Right renal cortex interstitium (tissue), 3 donors: ENCODE results near the gene KARS1. TPM values are rescaled to one million over a fixed set of nuclear protein-coding genes. Genes with fewer than 3 reads are reported as not detected.

Experiments used
- DNase-seq, 3 donors: peaks; one replicate each; pipeline ENCODE4 v3.0.0-alpha.2; 2013; ENCODE audit warnings: low read depth in 3 of 3, low spot score in 2 of 3
- polyA plus RNA-seq, 3 donors: library from polyadenylated mRNA; unstranded; fragments of 120-200 nt; gene quantifications; one replicate each; pipeline ENCODE4 v1.2.1, GENCODE V29; 2013; ENCODE audit not compliant: insufficient read length in 3 of 3

The KARS1 gene
- polyA plus RNA-seq, result 100 to 1,000 TPM; 145 to 152 (median 148) TPM

GRCh38 chr16:75647492-75648264, at the start of gene KARS1, which contains the start of gene TERF2IP:
KARS1 (minus strand) TSS chr16:75647665; CDS start chr16:75647639, 26 bp downstream.
TERF2IP (plus strand) TSS chr16:75647773; CDS start chr16:75647883, 110 bp downstream.
- DNase-seq, result peak; percentile 82 to 85 (median 84)

DNA sequence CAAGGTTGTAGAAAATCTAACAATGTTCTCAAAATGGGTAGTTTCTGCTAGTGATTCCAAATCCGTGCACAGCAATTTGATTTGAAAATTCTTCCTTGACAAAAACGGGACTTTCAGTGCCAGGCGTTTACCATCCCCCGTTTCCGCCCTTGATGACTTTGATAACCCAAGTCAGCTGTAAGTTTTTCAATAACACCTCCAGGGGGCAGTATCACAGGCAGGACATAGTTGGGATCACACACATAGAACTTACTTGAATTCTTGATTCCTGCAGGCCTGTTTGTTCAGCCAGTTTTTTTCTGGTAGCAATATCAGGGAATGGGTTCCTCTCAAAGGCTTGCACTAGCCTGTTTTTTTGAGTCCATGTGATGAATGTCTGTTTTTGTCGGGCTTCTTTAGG, 48.2 kb upstream of the KARS1 start:
- no peak for DNase-seq

DNA sequence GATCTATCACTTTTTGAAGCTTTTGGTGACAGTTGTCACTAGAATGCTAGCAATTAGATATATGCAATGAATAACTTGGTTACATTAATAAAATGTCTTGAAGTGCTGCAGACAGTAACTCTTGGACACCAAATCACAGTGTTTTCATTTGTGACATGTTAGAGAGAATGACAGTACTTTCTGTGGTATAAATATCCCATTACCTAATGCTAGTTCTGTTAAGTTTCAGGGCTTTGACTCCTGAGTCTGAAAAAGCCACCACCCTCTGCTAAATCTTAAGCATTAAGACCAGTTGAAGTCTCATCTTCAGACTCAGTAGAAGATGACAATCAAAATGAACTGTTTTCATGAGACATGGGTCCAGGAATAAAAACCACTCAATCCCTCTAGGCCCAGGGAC, 39.9 kb upstream of the KARS1 start:
- DNase-seq, result no peak

DNA sequence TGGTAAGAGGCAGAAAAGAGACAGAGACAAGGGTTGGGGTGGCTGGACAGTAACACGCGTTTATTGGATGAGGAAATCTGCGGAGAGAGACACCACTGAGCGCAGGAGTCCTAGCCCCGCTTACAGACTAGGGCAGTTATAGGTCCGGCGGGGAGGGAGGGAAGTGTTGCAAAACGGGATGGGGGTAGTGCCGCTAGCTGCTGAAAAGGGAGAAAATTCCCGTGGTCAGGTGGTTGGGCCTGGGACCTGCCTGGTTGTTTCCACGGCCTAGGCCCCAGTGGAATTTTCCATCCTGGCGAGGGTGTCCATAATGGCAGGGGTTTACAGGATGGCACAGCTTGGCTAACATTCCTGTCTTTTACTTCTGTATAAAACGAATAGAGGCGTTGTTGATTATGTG, 34.8 kb upstream of the KARS1 start:
- DNase-seq, result no peak

DNA sequence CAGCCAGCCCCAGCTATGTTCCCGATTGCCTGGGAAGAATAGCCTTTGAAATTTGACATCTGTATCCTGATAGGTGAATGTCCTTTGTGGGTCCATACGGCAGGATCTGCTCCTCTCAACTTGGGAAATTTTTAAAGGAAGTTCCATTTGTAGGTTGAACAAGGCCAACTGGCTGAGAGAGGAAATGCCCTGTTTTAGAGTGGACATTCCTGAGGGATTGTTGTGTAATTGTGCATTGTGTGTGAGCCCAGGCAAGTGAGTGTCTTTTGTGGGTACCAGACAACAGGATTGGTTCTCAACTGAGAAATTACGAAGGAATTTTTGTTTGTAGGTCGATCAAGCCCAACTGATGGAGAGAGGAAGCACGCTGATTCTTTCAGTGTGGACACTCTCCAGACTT, 31.9 kb upstream of the KARS1 start:
- no peak for DNase-seq

DNA sequence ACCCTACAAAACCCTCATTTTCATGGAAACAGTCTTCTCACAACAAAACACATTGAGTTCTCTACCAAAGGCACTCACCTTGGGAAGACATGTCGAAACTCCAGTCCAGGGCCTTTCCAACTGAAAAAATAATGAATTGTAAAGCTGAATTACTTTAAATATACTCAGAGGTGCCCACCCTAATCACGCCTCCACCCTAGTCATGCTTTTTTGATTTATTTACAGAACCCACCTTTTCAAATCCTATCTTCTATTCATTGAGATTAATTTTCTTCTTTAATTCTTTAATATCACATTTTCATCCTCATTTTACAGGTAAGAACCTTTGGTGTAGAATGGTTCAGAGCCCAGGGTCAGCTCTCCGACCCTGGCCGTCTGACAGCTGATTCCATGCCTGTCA, 29.4 kb upstream of the KARS1 start, which contains the start of gene CPHXL2:
Gene CPHXL2 (minus strand): TSS at position 101 of the 400 bp plus-strand sequence. CDS start 10 bp downstream, at position 91.
- no peak for DNase-seq

GRCh38 chr16:75667503-75667902, 20.0 kb upstream of the KARS1 start:
- DNase-seq, result no peak

DNA sequence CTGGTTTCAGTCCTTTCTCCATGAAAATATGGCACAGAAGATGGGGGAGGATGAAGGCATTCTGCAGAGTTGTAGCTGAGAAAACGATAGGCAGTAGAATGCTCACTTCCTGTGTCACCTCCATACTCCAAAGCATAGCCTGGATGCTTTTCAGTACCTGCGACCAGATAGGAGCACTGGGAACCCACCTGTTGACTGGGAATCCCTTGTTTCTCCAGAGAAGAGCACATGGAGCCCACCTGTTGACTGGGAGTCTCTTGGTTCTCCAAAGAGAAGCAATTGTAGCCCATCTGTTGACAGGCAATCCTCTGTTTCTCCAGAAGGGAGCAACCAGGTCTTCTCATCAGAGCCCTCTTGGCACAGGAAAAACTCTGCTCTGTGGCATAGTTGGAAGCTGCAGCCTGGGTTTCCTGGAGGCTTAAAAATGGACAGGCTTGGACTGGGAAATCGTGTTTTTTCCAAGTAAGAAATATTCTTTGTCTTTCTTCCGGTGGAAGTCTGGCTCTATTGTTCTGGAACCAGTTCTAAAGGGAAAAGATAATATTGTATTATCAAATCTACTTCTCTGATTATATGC, 13.3 kb upstream of the KARS1 start:
- no peak for DNase-seq

DNA sequence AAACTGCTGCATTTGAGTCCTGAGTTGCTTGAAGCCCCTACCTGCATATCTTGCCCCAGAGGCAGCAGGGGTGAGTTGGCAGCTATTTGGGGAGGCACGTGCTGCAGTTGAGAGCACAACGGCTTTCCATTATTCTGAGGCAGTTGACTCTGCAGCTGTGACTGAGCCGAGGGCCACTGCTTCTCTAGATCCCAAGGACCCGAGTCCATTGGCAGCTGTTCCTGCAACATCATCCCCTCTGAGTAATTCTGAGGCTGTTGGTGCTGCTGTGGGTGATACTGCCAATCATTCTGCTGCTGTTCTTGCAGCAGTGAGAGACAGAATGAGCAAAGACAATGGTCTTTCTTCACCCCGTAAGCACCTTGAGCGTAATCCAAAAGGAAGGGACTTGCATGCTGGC, 12.9 kb upstream of the KARS1 start:
- no peak for DNase-seq

- DNase-seq, result no peak
Observed at GRCh38 chr16:75658175-75658574, 10.7 kb upstream of the KARS1 start.

DNA sequence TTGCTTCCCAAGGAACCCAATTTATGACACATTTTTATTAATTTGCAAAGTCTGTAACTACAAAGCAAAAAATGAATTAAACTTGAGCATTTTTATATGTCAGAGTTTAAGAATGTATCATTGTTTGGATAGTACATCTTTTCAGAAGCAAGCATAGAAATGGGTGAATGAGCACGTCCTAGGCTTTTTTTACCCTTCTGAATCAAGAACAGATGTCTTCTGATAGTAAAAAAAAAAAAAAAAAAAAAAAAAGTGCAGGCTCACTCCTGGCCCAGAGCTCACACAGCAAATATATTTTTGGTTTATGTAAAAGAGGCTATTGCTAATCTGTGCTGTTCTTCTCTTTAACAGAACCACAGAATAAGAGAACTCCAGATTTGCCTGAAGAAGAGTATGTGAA, 6.5 kb upstream of the KARS1 start:
- DNase-seq, result no peak

DNA sequence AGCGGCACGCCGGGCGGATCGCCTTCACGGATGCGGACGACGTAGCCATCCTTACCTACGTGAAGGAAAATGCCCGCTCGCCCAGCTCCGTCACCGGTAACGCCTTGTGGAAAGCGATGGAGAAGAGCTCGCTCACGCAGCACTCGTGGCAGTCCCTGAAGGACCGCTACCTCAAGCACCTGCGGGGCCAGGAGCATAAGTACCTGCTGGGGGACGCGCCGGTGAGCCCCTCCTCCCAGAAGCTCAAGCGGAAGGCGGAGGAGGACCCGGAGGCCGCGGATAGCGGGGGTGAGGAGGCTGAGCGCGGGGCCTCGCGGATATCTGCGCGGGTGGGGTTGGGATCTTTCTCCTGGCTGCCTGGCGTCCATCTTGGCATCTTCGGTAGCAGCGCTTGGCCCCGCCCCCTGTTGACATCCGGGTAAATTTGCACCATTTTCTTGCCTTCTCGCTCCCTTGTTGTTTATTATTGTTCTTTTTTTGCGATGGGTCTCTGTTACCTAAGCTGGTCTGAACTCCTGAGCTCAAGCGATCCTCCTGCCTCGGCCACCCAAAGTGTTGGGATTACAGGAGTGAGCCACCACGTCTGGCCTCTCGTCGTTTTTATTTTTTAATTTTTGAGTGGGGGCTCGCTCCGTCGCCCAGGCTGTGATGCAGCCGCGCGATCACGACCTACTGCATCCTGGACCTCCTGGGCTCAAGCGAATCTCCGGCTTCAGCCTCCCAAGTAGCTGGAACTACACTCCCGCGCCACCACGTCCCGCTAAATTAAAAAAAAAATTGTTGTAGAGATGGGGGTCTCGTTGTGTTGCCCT, 1.0 kb upstream of the KARS1 start:
- DNase-seq, result peak; percentile 70 to 79 (median 76)

- no peak for DNase-seq
Observed at GRCh38 chr16:75647112-75647491, 363 bp downstream of the KARS1 start.

DNA sequence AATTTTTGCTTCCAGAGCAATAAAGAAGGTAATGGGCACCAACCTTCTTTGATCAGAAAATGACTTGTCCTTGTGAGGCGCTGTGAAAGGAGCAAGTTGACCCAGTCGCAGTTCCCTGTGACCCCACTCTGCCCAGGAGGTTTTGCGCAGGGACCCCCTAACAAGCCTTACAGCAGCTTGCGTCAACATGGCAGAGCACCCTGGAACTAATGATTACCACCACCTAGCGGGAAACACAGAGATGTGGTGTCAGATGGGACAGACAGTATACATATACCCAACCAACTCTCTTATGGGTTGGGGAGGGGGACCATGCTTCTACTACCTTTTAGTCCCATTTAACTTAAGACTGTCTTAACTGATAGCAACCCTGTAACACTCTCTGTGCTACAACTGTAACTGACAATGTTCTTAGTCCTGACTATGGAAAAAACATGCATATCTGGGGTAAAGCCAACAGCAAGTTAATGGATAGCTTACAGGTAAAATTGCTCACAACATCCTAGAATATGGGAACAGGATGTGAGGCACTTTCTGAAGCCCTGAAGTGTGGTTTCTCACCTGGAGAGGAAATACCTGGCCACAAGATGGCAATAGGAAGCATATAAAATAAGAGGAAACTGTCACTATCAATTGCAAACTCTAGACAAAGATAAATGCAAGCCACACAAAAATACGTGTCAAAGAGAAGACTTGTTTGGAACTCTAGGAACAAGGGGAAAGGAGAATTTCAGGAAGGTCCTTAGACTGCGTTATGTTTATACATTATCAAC, 3.0 kb downstream of the KARS1 start:
- no peak for DNase-seq

DNA sequence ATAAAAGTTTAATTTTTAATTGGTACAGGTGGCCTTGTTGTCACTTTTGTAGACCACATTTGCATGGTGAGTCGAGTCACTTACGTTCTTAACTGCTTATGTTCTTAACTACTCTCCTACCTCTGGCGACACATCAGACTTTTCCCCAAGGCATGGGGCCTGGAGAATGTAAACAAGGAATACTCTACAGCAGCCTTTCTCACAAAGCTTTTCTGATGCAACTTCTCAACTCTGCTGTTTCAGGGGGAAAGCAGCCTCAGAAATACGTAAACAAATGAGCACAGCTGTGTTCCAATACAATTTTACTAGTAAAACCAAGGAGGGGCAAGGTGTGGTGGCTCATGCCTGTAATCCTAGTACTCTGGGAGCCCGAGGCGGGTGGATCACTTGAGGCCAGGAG, 6.9 kb downstream of the KARS1 start:
- no peak for DNase-seq

DNA sequence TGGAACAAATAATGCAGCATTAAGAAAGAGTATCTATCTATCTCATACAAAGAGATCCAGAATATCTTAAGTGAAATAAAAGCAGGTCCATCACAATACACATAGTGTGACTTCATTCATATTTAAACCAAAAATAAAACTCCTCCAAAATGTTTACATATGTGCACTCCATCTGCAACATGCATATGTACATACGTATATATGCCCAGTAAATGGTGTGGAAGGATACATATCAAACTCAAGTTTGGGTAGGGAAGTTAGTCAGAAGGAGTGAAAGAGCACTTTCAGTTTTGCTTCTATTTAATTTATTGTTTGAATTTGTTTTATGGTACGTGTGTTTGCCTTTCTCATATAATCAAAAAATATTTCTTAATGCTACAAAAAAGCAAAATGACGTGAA, 12.4 kb downstream of the KARS1 start:
- DNase-seq, result no peak

DNA sequence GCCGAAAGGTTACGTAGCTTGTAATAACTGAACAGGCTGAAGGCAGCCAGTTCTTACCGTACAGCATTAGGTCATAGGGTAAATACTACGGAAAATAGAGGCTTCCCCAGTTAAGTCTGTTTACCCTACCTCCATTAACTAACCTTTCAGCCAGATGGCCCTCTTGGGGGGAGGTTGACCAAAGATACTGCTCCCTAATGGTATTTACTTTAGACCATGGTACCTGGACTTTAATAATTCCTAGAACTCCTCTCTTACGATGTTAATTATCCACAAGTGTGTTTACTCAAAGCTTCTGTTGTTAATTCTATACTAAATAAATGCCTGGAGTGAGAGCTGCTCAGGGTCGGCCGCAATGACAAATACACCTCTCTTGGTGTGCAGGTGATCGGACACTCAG, 14.6 kb downstream of the KARS1 start:
- DNase-seq, result no peak

DNA sequence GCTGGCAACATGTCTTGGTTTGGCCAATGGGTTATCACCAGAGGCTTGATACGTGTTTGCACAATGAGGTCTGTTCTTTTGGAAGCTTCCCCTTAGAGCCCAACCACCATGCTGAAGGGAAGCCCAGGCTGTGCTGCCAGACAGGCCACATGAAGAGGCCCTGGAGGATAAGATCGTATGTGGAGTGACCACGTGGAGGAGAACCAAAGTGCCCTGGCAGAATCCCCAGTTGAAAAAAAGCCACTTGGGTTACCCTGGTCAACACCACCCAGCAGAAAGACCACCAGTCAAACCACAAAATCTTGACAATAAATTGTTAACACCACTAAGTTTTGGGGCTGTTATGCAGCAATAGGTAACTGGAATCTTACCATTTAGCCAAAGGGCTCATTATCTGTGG, 17.4 kb downstream of the KARS1 start:
- DNase-seq, result no peak

DNA sequence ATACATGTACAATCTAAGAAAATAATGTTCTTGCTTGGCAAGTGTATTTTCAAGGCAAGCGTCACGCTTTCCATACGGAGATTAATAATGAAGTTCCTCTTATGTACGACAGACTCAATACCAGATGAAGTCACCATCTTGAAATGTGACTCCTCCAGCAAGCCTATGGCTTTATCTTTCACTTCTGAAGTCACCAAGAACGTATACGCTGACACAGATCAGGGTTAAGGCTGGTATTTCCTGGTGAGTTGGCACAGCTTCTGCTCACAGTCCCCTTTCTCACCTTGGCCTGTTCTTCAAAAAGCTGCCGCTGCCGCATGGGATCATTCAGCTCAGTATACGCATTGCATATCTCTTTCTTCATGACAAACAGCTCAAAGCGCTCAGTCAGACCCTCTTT, 18.3 kb downstream of the KARS1 start:
- DNase-seq, result no peak

DNA sequence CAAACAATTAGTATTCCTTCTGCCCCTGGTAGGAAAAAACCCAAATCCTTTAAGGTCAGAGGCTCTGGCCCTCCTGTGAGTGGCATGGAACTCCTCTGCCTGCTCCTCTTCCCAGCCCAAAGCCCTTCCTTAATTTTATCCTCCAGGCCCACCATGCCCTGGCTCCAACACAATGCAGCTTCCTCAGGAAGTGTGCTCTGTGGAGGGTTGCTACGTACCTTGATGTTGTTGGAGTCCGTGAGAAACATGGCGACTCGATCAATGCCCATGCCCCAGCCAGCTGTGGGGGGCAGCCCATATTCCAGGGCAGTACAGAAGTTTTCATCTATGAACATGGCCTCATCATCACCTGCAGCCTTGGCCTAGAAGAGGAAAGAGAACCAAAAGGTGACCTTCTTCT, 19.1 kb downstream of the KARS1 start:
- DNase-seq, result no peak

DNA sequence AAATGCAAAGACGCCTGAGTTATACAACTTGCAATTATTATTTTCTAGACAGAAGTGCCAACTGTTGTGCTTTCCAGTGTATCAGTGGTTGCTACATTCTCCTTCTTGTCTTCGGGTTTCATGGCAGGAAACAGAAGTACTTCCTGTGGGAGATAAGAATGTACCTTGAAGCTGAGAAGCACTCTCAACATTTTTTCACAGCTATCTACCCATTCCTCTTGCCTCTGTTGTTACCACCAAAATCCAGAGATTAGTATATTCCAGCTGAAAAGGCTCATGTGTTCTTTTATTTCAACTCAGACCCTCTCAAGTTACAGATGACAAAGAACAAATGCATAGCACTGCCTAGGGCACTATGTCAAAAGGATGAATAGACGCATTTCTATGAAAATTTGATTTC, 19.6 kb downstream of the KARS1 start:
- no peak for DNase-seq
